ENCODE measurements around the gene NEURL4. TPM values are rescaled to one million over a fixed set of nuclear protein-coding genes. Genes with fewer than 3 reads are reported as not detected.

Gene NEURL4
- total RNA-seq, 1 donor = 19.4 TPM

DNA sequence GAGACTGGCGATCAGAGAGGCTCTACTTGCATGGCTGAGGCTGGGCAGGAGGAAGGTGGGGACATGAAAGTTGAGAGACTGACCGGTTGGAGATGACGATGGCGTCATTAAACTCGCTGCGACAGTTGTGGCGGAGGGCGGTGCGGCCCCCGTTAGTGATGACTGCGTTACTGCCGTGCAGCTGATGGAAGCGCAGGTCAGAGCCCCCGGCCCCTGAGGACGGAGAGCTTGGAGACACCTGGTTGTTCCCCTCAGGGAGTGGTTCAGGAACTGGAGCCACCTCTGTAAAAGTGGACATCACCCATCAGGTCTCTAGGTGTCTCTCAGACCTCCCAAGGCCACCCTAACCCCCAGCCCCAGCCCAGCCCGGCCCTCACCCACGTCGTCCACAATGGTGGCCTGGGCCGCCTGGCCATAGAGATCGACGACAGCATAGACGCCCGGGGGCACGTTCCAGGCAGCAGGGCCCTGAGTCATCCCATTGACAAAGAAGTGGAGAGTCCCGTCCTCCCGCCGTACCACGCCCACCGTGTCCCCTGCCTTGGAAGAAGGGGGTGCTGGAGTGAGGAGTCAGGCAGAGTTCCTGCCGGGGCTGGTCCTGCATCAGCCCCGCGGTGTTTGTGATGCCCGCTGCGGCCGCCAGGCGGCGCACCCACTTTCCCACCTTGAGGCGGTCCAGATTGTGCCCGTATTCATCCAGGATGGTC is 5.3 kb downstream of the NEURL4 start:
- H3K4me3 ChIP-seq (ENCODE audit: low read depth, low read length) = no peak overlapping the region
- TF ChIP-seq, protein P1, sequence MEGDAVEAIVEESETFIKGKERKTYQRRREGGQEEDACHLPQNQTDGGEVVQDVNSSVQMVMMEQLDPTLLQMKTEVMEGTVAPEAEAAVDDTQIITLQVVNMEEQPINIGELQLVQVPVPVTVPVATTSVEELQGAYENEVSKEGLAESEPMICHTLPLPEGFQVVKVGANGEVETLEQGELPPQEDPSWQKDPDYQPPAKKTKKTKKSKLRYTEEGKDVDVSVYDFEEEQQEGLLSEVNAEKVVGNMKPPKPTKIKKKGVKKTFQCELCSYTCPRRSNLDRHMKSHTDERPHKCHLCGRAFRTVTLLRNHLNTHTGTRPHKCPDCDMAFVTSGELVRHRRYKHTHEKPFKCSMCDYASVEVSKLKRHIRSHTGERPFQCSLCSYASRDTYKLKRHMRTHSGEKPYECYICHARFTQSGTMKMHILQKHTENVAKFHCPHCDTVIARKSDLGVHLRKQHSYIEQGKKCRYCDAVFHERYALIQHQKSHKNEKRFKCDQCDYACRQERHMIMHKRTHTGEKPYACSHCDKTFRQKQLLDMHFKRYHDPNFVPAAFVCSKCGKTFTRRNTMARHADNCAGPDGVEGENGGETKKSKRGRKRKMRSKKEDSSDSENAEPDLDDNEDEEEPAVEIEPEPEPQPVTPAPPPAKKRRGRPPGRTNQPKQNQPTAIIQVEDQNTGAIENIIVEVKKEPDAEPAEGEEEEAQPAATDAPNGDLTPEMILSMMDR (IDR thresholded peaks at IDR 0.05; ENCODE audit: insufficient read depth, low read depth, low read length) = peak; percentile 86
- DNase-seq (ENCODE audit: low read depth) = peak; percentile 31

- H3K4me3 ChIP-seq (ENCODE audit: low read depth, low read length) = no peak overlapping the region
- TF ChIP-seq, protein P1 (IDR thresholded peaks at IDR 0.05; ENCODE audit: insufficient read depth, low read depth, low read length) = no peak
- DNase-seq (ENCODE audit: low read depth) = no peak
Measured at GRCh38 chr17:7322520-7323194, 6.5 kb downstream of the NEURL4 start.

- no peak overlapping the region for H3K4me3 ChIP-seq (ENCODE audit: low read depth, low read length)
- TF ChIP-seq, protein P1 (IDR thresholded peaks at IDR 0.05; ENCODE audit: insufficient read depth, low read depth, low read length) = no peak
- no peak for DNase-seq (ENCODE audit: low read depth)
Measured at GRCh38 chr17:7321466-7321865, 7.7 kb downstream of the NEURL4 start.

- DNase-seq (ENCODE audit: low read depth) = no peak
- TF ChIP-seq, protein P1 (IDR thresholded peaks at IDR 0.05; ENCODE audit: insufficient read depth, low read depth, low read length) = no peak
- H3K4me3 ChIP-seq (ENCODE audit: low read depth, low read length) = no peak overlapping the region
Measured at GRCh38 chr17:7318121-7318860, 10.8 kb downstream of the NEURL4 start.

DNA sequence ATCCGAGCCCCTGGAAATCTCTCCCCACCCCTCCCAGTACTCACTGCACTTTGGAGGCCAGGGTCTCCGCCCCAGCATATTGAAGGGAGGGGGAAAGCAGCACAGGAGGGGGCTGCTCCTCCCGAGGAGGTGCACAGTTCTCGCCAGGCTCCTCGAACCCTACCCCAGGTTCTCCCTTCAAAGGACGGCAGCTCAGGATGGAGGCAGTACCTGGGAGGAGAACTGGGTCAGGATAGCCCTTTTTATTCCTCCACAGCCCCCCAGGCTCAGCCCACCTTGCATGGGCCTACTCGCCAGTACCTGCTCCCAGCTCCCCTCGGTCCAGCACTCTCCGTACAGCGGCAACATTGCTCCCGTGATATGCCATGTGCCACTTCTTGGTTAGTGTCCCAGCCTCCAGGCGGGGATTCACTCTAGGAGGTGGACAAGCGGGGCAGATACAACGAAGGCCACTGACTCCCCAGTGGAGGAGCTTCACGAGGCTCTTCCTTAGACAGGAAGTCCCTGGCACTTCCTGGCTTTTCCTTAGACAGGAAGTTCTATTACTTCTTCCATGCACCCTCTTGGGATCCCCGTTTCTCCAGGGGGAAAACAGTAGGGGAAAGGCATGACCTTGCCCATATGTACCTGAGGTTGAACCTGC is 11.9 kb downstream of the NEURL4 start:
- DNase-seq (ENCODE audit: low read depth) = no peak
- H3K4me3 ChIP-seq (ENCODE audit: low read depth, low read length) = no peak overlapping the region
- TF ChIP-seq, protein P1 (IDR thresholded peaks at IDR 0.05; ENCODE audit: insufficient read depth, low read depth, low read length) = no peak

GRCh38 chr17:7315570-7316235 is 13.4 kb downstream of the NEURL4 start:
- TF ChIP-seq, protein P1 (IDR thresholded peaks at IDR 0.05; ENCODE audit: insufficient read depth, low read depth, low read length) = no peak
- DNase-seq (ENCODE audit: low read depth) = no peak
- H3K4me3 ChIP-seq (ENCODE audit: low read depth, low read length) = peak overlapping the region; percentile 83
